KG1 (cell line): Measurements from ENCODE around the gene TRAPPC10.
A peak's percentile ranks its signal among the peaks of the same experiment; 100 is the strongest.

ENCODE experiments used
- DNase-seq: peaks from one replicate; lab custom pipeline; 2025; lab: John Stamatoyannopoulos, UW

TRAPPC10 gene, protein sequence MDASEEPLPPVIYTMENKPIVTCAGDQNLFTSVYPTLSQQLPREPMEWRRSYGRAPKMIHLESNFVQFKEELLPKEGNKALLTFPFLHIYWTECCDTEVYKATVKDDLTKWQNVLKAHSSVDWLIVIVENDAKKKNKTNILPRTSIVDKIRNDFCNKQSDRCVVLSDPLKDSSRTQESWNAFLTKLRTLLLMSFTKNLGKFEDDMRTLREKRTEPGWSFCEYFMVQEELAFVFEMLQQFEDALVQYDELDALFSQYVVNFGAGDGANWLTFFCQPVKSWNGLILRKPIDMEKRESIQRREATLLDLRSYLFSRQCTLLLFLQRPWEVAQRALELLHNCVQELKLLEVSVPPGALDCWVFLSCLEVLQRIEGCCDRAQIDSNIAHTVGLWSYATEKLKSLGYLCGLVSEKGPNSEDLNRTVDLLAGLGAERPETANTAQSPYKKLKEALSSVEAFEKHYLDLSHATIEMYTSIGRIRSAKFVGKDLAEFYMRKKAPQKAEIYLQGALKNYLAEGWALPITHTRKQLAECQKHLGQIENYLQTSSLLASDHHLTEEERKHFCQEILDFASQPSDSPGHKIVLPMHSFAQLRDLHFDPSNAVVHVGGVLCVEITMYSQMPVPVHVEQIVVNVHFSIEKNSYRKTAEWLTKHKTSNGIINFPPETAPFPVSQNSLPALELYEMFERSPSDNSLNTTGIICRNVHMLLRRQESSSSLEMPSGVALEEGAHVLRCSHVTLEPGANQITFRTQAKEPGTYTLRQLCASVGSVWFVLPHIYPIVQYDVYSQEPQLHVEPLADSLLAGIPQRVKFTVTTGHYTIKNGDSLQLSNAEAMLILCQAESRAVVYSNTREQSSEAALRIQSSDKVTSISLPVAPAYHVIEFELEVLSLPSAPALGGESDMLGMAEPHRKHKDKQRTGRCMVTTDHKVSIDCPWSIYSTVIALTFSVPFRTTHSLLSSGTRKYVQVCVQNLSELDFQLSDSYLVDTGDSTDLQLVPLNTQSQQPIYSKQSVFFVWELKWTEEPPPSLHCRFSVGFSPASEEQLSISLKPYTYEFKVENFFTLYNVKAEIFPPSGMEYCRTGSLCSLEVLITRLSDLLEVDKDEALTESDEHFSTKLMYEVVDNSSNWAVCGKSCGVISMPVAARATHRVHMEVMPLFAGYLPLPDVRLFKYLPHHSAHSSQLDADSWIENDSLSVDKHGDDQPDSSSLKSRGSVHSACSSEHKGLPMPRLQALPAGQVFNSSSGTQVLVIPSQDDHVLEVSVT

DNA sequence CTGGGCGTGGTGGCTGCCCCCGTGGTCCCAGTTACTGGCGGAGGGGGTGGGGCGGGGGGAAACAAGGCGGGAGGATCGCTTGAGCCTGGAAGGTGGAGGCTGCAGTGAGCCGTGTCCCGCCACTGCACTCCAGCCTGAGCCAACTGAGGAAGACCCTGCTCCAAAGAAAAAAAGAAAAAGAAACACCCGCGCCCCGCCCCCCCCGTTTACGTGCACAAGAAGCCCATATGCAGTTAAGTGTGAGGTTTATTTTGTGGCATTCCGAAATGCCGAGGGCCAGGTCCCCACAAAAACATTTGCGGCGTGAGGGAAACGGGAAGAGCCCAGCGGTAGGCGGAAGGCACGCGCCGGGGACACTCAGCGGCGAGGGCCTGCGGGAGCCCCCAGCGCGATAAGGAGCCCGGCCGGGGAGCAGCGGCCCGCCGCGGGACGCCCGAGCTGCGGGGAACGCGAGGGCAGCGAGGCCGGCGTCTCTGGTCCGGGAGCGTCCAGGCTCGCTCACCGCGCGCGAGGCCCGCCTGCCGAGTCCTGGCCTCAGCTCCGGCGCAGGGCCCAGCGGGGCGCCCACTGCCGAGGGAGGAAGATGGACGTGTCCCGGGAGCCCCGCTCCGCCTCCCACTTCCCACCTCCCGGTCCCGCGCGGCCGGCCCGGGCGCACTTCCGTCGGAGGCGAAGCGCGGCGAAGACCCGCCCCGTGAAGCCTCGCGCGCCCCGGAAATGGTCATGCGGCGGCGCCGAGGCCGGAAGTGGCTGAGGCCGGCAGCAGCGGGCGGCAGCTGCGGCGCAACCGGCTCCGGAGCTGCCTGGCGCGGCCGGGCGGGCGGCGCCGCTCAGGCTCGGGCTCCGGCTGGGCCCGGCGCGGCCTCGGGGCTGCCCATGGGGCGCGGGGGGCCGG is at the start of gene TRAPPC10:
TRAPPC10 (plus strand) TSS at position 731 of the 895 bp plus-strand sequence. CDS start 185 bp downstream, outside the sequence.
- peak; percentile 28 for DNase-seq

DNA sequence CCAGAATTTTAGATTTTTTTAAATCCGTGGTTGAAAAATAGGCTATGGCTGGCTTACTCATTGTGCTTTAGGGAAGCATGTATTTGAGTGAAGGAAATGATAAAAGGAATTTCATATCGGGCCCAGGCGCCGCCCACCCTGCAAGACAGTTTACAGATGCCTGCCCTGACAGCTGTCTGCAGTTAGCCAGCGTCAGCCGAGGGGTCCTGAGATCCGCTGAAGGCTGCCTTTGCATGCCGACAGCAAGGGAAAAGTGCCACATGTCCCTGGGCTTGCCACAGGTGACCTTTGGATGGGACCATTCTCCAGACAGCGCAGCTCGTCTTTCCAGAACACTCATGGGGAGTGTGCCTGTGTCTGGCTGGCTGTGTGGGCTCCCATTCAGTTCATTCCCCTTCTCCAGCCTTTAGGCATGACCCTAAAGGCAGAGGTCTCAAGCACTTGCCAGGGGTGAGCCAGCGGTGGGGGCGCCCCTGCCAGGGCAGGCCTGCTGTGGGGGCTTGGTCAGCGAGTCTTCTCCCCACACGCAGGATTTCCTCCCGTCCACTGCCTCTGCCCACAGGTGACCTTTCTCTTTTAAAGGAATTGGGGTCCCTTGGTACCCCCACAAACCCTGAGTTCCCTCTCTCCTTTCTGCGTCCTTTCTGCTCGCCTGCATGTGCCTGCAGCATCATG is 46.1 kb upstream of the TRAPPC10 start:
- DNase-seq, result no peak

DNA sequence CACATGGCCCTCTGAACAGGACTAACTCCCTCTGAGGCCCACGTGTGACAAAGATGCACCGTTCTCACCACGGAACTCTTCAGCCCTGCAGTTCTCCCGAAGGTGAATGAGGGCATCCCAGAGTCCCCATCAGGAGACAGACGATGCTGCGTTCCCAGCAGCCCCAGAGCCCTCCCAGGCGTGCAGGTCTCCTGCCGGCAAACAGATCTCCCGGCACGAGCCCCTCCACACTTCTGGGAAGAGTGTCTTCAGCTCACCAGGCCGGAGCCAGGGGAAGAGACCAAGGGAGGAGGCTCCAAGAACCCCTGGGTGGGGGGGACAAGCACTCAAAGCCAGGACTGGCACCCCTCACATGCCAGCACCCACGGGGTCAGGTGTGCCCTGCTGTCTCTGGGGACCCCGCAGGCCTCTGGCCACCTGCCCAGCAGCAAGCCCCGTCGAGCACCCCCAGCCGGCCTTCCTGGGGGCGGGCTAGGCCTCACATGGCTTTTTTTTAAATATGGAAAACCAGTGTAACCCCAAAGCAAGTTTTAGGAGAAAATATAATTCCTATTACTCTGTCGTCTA is 45.1 kb upstream of the TRAPPC10 start:
- no peak for DNase-seq

DNA sequence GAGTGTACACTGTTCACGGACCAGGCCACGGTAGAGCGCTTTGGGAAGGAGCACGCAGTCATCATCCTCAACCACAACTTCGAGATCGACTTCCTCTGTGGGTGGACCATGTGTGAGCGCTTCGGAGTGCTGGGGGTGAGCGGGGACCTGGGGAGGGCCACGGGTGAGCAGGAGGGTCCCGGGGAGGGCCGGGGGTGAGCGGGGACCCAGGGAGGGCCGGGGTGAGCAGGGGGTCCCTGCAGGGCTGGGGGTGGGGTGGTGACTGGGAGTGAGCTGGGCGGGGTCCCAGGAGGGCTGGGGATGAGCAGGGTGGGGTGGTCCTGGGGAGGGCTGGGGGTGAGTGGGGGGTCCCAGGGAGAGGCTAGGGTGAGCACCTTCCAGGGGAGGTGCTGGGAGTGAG is 44.1 kb upstream of the TRAPPC10 start:
- no peak for DNase-seq

DNA sequence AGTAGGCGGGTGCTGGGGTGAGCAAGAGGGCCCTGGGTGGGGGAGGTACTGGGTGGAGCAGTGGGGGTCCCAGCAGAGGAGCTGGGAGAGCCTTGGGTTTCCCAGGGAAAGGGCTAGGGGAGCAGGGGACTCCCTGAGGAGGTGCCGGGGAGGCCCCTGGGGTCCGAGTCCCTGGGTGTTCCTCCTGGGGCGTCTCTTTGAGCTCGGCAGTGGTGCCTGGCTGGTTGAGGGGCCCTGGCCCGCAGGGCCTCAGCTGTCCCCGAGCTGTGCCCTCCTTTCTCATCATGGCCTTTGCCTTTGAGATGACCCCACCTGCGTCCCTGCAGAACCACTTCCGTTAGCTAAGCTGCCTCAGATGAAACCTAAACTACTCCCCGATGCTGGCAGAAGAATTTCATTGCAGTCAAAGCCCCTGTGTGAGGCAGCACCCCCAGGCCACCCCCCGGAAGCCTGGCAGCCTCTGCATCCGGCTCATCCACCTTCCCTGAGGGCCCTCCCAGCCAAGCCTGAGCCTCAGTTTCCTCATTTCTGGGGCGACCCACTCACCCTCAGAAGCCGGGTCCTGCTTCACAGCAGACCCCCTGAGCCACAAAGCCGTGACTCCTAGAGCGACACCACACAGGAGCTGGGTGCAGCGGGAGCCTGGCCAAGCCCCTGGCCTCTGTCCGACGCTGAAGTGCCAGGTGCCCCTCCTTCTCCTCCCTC is 43.5 kb upstream of the TRAPPC10 start:
- DNase-seq, result no peak

DNA sequence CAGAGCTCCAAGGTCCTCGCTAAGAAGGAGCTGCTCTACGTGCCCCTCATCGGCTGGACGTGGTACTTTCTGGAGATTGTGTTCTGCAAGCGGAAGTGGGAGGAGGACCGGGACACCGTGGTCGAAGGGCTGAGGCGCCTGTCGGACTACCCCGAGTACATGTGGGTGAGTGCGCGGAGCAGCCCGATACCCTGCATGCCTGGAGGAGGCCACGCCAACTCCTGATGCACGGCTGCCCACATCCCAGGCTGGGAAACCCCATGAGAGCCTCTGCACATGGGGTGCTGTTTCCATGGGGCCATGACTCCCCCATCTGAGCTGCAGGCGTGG is 43.0 kb upstream of the TRAPPC10 start:
- no peak for DNase-seq

- DNase-seq, result no peak
Observed at GRCh38 chr21:43970551-43970950, 41.6 kb upstream of the TRAPPC10 start.

DNA sequence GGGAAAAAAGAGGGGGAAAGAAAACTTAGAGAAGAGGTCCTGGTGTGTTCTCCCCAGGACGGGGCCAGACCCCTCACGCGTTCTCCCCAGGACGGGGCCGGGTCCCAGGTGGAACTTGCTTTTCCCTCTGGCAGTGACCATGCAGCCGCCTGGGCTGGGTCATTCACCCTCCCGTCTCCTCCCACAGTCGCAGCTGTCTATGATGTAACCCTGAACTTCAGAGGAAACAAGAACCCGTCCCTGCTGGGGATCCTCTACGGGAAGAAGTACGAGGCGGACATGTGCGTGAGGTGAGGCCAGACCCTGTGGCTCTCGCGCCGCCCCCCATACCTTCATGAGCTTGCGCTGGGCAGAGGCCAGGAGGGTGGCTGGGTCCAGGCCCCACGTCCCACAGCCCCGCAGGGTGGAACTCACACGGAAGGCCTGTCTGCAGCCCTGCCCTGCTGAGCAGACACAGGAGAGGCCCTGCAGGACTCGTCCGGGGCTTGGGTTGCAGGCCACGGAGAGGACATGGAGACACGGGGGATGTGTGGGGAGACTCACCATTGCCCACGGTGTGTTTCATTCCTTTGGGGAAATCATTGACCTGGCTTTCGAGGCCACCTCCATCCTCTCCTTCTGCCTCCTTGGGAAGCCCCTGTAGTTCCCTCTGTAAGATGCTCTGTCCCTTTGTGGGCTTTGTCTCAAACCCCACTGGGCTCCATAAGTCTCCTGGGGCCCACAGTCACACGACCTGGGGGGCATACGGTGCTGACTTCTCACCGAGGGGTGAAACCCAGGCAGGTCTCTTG is 40.7 kb upstream of the TRAPPC10 start:
- DNase-seq, result no peak

DNA sequence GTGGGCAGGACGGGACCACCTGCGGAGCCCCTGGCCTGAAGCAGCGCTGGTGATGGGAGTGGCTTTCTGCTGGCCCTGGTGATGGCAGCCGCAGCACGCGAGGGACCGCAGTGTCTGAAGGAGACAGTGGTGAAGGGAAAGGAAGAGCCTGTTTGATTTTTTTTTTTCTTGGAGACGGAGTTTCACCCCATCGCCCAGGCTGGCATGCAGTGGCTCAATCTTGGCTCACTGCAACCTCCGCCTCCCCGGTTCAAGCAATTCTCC is 40.2 kb upstream of the TRAPPC10 start:
- no peak for DNase-seq

DNA sequence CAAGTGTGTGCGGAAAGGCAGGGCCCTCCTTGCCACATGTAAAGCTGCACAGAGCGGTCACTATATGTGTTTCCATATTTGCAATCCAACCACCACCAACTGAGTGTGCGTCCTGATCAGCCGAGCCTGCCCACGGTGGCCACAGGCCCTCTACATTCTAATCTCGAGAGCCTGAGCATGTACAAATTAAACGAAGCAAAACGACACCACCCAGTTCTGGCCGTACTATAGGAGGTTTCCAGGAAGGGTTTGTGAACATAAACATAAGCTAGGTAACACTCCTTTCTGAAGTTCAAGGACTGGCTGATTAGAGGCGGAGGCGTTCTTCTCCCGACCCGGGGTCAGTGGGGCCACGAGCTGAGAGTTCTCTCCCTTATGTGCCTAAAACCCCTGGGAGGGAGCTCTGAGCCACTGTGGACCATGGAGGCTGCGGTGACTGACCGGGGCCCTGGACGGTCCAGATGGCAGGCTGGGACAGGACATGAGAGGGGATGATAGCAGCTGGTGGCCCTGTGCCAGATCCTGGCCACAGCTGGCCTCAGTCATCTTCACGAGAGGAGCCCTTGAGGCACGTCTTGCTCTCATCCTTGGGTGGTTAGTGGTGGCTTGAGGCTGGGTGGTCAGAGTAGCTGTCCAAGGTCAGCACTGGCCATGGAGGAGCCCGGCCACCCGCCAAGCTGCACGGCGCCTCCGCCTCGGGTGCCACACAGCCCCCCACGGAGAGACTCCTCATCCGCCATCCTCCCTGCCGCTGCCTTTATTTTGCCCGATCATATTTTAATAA is 39.1 kb upstream of the TRAPPC10 start:
- DNase-seq, result no peak

DNA sequence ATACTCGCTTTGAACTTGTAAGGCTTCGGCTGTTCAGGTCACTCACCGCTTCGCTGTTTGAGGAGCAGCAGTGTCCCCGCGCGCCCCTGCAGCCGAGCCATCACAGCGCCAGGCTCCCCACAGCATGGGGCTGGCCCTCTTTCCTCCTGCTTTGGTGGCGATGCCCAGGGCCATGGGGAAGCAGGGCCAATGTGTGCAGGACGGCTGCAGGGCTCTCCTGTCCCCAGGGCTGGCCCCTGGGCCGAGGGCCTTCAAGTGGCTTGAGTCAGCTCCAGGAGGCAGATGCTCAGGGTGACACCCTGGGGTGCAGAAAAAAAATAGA is 38.5 kb upstream of the TRAPPC10 start:
- DNase-seq, result no peak

GRCh38 chr21:43974791-43975468 is 37.2 kb upstream of the TRAPPC10 start:
- no peak for DNase-seq

GRCh38 chr21:43975469-43976098 is 36.5 kb upstream of the TRAPPC10 start:
- no peak for DNase-seq

GRCh38 chr21:43976661-43977060 is 35.4 kb upstream of the TRAPPC10 start:
- DNase-seq, result no peak

DNA sequence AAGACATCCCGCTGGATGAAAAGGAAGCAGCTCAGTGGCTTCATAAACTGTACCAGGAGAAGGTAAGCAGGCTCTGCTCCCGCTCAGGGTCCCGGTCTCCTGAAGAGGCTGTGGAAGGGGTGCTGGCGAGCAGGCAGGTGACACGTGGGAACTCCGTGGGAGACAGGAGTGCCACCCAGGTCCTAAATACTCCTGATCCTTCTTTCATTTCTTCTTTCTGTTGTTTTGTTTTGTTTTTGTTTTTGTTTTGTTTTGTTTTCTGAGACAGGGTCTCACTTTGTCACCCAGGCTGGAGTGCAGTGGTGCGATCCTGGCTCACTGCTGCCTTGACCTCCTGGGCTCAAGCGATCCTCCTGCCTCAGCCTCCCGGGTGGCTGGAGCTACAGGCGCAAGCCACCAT is 34.0 kb upstream of the TRAPPC10 start:
- no peak for DNase-seq

DNA sequence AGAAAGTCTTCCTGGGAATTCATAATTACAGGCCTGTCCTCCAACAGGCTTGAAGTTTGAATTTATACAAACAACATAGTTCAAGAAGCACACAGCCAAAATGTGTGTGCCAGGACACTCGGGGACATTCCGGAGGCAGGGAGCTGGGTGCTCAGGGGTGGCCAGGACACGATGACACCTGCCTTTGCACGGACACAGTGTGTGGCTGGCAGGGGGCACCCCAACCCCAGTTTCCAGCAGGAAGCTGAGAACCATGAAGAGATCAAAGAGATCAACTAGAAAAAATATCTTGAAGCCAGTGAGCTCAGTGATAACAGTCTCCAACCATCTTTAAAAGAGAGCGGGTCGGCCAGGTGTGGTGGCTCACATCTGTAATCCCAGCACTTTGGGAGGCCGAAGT is 32.5 kb upstream of the TRAPPC10 start:
- no peak for DNase-seq

GRCh38 chr21:43981151-43981870 is 30.8 kb upstream of the TRAPPC10 start:
- no peak for DNase-seq
